Bronchial epithelial cell (primary cell): Measurements from ENCODE around the gene KDSR. TPM values are rescaled to one million over a fixed set of nuclear protein-coding genes. Genes with fewer than 3 reads are reported as not detected.

Source experiments
- DNase-seq: peaks from one replicate; pipeline ENCODE4 v3.0.0-alpha.2; 2010; ENCODE audit warnings: low read depth
- FAIRE-seq: peaks from 2 replicates; lab custom pipeline; 2011; peaks lifted over from hg19 to GRCh38; lab: Jason Lieb, UNC
- H3K27me3 ChIP-seq: 2 replicates; pipeline ENCODE4 v1.5.1; 2011; ENCODE audit warnings: low read length; ENCODE audit not compliant: control insufficient read depth, insufficient read depth
- H3K36me3 ChIP-seq: 2 replicates; pipeline ENCODE4 v1.5.1; 2011; ENCODE audit warnings: low read length; ENCODE audit not compliant: control insufficient read depth, insufficient read depth
- H3K4me3 ChIP-seq: 2 replicates; pipeline ENCODE4 v1.5.1; 2011; ENCODE audit warnings: mild to moderate bottlenecking, low read depth, low read length, control low read depth
- CTCF ChIP-seq: IDR thresholded peaks from 2 replicates; pipeline ENCODE4 v1.5.1; 2011; ENCODE audit warnings: mild to moderate bottlenecking, moderate library complexity, low read length, control low read depth, inconsistent platforms; ENCODE audit not compliant: insufficient read depth, severe bottlenecking
- total RNA-seq: library from RNA; depleted of rRNA; stranded (reverse); fragments of >200 nt; gene quantifications from 2 replicates; pipeline ENCODE4 v1.2.1, GENCODE V29; 2014

Gene KDSR
- total RNA-seq, 1 donor from 2014 or later: 40.5 TPM

- H3K36me3 ChIP-seq: peaks cover 18% of the 10 kb centered on the region
- no peak overlapping the region for H3K4me3 ChIP-seq
- peak; percentile 52 for TF ChIP-seq CTCF
- peak; percentile 18 for DNase-seq
- FAIRE-seq: no peak
- H3K27me3 ChIP-seq: no peaks in the 10 kb centered on the region
These were observed 24.8 kb downstream of the KDSR start for GRCh38 chr18:63342206-63342605.

- peak; percentile 47 for TF ChIP-seq CTCF
- peaks cover 21% of the 10 kb centered on the region for H3K36me3 ChIP-seq
- no peaks in the 10 kb centered on the region for H3K27me3 ChIP-seq
- no peak overlapping the region for H3K4me3 ChIP-seq
- DNase-seq (peak; percentile 28), FAIRE-seq (no peak)
These were observed 27.0 kb downstream of the KDSR start for GRCh38 chr18:63339920-63340484.

GRCh38 chr18:63336366-63337099 is 30.5 kb downstream of the KDSR start:
- Histone ChIP-seq H3K36me3 (peaks cover 21% of the 10 kb centered on the region), H3K4me3 (no peak overlapping the region), H3K27me3 (no peaks in the 10 kb centered on the region)
- peak; percentile 96 for DNase-seq
- no peak for FAIRE-seq
- no peak for TF ChIP-seq CTCF

GRCh38 chr18:63331105-63331504 is 35.9 kb downstream of the KDSR start:
- FAIRE-seq: no peak
- TF ChIP-seq CTCF: no peak

GRCh38 chr18:63329431-63330145 is 37.4 kb downstream of the KDSR start:
- Histone ChIP-seq H3K36me3 (peaks cover 11% of the 10 kb centered on the region), H3K27me3 (no peaks in the 10 kb centered on the region), H3K4me3 (no peak overlapping the region)
- DNase-seq (no peak), FAIRE-seq (no peak)
- TF ChIP-seq CTCF: no peak

More at GRCh38 chr18:63331105-63331504, 35.9 kb downstream of the KDSR start:
- no peak for DNase-seq
- Histone ChIP-seq H3K27me3 (no peaks in the 10 kb centered on the region), H3K4me3 (no peak overlapping the region), H3K36me3 (peaks cover 15% of the 10 kb centered on the region)
